HG02938 (cell line): Measurements from ENCODE around the gene PTGFRN.

Source experiments
- ATAC-seq: cut with Tn5 transposase; IDR thresholded peaks from one replicate; pipeline ENCODE4 v1.9.1; 2021; ENCODE audit warnings: mild to moderate bottlenecking, moderate library complexity; ENCODE audit not compliant: unreplicated experiment

Gene PTGFRN

GRCh38 chr1:116940814-116941599 lies 31.3 kb downstream of the PTGFRN start:
- no peak for ATAC-seq

GRCh38 chr1:116941670-116942069 lies 32.0 kb downstream of the PTGFRN start:
- ATAC-seq, result no peak

GRCh38 chr1:116942344-116942743 lies 32.6 kb downstream of the PTGFRN start:
- no peak for ATAC-seq

DNA sequence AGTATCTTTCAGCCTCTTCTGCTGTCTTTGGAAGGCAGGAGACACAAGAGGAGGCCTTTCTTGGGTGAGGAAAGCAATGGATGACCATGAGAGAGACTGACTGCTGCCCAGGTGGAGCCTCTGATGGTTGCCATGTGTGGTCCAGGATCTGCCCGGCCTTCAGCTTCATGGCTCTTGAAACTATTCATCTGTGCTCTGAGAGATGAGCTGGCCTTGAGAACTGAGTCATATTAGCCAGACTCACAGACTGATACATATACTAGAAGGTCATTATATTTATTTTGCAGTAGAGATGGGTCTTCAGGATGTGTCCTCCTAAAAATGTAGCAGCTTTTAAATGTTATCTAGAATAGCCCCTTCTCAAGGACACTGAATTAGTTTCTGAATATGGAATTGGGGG lies 33.7 kb downstream of the PTGFRN start:
- ATAC-seq, result no peak

GRCh38 chr1:116944613-116945012 lies 34.9 kb downstream of the PTGFRN start:
- no peak for ATAC-seq

DNA sequence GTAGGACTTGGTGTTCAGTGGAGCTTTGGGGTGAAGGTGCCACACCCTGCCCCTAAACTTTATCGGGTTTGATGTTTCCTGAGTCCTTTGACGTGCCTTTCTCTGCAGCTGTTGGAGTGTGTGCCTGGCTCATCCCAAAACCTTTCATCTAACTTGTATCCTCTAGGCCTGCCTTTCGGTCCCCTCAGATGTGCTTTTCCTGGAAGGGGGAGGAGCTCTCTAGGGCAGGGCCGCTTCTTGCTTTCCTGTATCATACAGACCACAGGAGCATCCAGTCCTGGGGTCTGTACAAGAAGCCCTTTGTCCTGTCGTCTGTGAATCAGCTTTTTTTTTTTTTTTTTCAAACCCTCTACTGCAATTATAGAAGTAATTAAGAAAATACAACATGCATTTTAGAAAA lies 35.7 kb downstream of the PTGFRN start:
- no peak for ATAC-seq

DNA sequence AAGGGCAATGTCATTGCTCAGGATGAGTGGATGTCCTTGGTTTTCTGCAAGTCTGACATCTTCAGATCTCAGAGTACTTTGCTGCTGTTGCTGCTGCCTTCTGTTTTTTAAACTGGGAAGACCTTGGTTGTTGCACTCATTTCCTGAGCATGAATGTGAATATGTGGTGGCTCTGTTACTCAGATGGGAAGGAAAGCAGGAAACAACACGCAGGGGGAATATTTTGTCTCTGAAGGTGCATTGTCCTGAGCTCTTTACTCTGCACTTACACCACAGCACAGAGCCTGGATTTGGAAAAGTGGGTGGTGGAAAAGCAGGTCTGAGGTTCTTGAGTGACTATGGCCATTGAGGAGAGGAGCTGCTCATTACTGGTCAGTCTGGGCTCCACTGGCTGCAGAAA lies 36.3 kb downstream of the PTGFRN start:
- no peak for ATAC-seq

DNA sequence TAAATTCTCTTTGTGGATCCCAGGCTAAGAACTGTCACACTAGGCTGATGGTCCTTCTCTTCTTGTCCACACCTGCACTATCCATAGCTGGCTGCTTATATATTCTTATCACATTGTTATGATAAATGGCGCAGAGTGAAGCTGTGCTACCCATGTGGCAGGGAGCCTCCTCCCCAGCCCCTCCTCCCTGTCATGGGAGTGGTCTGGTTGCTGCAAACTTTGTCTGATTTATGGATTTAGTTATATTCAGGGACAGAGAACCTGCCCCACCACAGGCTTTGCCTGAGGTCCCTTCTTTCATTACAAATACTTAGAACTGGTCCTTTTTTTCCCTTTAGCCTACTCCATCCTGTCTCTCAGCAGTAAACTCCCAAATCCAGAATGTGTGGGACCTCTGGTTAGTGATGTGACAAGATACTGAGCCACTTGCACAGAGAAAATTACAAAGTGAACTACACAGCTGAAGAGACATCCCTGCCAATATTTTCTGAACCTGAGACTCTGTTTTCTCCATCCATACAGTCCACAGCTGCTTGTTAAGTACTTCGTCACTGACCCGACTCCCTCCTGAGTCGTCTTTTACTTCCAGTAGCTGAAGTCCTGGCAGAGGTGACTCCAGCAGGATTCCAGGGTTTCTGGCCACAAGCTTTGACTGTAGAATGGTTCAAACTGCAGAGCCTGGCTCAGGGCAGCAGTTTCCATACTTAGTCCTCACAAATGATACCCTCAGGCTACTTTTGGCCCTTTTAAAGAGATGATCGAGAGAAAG lies 37.6 kb downstream of the PTGFRN start:
- no peak for ATAC-seq

DNA sequence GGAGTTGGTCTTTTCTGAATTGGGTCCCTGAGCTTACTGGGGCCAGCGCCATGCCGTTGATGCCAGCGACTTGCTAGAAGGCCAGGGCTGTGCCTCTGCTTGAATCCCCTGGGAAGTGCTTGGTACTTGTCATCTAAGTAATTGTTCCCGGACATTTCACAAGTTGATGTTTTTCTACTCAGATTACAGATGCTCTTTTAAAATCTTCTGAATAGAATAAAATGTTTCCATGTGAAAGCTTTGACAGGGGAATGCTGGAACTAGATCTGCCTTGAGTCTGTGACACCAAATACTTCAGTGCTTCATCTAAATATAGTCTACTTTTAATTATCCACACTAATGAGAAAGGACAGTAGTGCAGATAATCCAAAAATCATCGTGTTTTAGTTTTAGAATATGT lies 38.3 kb downstream of the PTGFRN start:
- ATAC-seq, result no peak

- no peak for ATAC-seq
Observed at GRCh38 chr1:116948642-116949041, 38.9 kb downstream of the PTGFRN start.

GRCh38 chr1:116949213-116949985 lies 39.7 kb downstream of the PTGFRN start:
- no peak for ATAC-seq

DNA sequence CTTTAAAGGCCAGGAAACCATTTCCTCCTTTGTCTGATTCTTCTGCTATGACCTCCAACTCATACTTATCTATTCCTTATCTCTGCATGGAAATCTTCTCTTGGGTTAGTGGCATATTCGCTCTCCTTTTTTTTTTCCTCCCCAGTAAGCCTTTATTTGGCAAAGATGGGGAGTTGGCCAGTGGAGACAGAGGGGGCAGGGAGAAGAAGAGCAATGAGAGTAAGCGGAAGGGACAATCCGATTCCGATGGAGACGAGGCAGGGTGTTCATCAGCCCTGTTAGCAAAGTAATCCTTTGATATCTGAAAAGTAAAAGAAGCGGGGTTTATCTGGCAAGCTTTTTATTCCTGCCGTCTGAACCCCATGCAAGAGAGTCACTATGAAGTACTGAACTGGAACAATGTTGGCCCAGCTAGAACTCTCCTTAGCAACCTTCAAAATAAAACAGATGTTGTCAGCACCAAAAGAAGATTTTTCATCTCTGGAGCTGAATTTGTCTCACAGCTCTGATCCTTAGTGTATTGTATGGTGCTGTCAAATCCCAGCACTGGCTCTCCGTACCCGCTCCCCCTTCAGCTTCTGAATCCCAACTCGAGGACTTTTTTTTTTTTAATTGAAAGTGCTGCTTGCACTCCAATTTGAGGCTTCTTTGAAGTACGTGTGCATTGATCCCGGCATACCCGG lies 40.9 kb downstream of the PTGFRN start:
- no peak for ATAC-seq

- no peak for ATAC-seq
Observed at GRCh38 chr1:116951200-116951935, 41.7 kb downstream of the PTGFRN start.

- ATAC-seq, result no peak
Observed at GRCh38 chr1:116952738-116953275, 43.1 kb downstream of the PTGFRN start.

DNA sequence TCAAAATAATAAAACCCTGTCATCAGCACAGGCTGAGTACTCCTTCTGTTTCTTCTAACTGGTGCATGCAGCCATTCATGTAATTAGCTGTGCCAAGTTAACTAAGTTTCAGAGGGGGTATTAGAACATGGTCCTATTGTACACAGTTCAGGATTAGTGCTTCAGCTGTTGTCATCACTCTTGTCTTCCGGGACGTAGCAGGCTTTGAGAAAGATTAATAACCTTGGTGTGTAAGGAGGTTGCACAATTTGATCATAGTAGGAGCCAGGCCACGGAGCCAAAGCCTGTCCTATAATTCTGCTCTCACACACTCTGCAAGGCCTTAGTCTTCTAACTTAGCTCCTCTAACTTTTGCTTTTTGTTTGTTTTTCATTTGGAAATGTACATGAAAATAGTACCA lies 44.7 kb downstream of the PTGFRN start:
- ATAC-seq, result no peak

- ATAC-seq, result no peak
Observed at GRCh38 chr1:116956378-116956777, 46.7 kb downstream of the PTGFRN start.

DNA sequence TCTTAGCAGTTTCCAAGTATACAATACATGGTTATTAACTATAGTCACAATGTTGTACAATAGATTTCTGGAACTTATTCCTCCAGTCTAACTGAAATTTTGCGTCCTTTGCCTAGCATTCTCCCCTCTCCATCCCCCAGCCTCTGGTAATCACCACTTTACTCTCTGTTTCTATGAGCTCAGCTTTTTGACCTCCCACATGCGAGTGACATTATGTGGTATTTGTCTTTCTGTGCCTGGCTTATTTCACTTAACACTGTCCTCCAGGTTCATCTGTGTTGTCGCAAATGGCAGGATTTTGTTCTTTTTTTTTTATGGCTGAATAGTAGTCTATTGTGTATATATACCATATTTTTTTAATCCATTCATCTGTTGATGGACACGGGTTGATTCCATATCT lies 47.9 kb downstream of the PTGFRN start:
- ATAC-seq, result no peak

DNA sequence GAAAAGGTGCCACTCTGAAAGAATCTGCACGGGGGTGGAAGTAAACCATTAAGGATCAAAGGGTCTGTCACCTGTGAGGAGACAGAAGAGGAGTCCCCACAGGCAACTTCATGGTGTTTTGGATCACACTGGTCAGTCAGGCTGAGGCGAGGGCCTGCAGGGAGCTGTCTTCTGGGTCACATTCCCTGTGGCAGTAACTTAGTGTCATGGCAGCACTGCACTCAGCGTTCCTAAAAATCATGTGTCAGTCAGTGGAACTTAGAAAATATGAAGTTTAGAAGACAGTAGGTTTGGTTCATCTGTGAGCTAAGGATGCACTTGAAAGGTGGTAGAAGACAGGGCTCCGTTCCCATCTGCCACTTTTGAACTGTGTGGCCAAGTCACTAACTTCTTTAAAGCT lies 48.4 kb downstream of the PTGFRN start:
- ATAC-seq, result no peak

- no peak for ATAC-seq
Observed at GRCh38 chr1:116958977-116959376, 49.3 kb downstream of the PTGFRN start.

- no peak for ATAC-seq
Observed at GRCh38 chr1:116961606-116962005, 51.9 kb downstream of the PTGFRN start.
